H4 (cell line): ENCODE measurements around the gene KCNJ9. TPM values are rescaled to one million over a fixed set of nuclear protein-coding genes. Genes with fewer than 3 reads are reported as not detected.
"Not testable (repeated sequence)": the region's sequence is repeated elsewhere in the genome, so short reads cannot be mapped to it uniquely, and the experiment has no call there.

Source experiments
- DNase-seq: peaks from one replicate; pipeline ENCODE4 v3.0.0-alpha.2; 2015; ENCODE audit warnings: low spot score
- total RNA-seq: library from RNA; depleted of rRNA; stranded (reverse); fragments of >200 nt; shearing (Covaris generic); gene quantifications from 2 replicates; pipeline ENCODE4 v1.2.3, GENCODE V29; 2014; rRNA removed

Gene KCNJ9
- total RNA-seq: not detected in 2 replicates

DNA sequence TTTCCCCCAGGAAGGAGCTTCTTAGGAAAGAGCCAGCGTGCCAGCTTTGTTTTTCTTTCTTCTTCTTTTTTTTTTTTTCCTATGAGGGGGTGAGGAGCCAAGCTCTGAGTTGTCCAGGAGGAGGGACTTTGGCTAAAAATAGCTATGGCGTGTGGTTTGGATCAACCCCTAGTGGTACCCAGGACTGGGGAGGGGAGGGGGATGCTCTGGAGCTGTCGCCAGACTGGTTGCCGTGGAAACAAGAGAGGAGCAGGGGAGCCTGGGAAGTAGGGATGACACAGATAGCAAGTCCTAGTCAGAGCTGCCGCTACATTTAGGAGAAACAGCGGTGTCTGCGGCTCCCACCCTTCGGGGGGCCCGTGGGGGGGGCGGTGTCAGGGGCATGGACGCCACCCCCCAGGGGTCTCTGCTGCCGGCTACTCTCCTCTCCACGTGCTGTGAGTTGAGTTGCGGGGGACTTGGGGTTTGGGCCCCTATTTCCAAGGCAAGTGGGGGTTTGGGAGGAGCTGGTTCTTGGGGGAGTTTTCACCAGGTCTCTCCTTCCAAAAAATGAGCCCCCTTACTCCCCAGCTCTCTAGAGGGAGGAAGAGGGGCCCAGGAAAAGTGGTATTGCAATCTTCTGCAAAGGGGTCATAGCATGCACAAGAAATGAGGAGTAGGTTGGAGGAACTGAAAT lies at the start of gene KCNJ9:
KCNJ9 (plus strand) TSS at position 278 of the 676 bp plus-strand sequence. CDS start 2,493 bp downstream, outside the sequence.
- no peak for DNase-seq

DNA sequence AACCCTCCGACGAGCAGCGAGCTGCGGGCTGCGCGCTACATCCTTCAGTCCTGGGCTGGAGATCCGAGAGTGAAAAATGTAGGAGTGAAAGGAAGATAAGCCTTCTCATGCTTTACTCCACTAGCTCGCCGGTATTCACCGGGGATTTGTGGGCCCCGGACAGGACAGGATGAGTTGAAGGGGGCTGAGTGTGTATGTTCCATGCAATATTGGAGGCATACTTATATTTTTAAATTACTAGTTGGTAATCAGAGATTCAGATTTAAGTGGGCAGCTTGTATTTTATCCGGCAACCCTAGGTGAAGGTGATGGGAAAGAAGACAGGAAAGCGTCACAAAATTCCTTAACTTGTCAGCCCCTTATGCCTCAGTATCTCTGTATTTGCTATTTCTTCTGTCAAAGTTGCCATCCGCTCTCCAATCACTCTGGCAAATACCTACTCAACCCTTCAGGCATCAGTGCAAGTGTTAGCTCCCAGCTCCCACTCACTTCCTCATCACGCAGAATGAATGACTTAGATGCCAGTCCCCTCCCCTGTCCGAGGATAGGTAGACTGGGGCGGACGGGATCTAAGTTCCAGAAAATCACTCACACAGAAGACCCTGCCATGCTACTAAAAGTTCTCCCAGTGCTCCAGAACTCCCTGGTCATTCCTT lies 49.0 kb upstream of the KCNJ9 start:
- DNase-seq: no peak

DNA sequence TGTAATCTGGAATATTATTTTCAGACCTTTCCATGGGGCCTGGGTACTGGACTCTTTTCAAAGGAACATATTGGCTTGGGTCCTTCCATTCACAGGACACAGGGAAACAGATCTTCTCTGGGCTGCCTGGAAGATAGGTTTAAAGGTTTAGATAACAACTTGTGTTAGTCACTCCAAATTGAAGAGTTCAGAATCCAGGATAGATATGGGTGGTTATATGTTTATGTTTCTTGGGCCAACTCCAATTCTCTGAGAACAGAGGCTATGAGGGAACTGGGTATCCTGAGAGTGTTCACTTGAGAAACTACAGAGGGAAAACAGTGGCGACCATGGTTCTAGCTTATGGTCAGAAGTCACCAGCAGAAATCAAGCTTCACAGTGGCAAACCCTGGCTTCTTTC lies 40.9 kb upstream of the KCNJ9 start:
- no peak for DNase-seq

DNA sequence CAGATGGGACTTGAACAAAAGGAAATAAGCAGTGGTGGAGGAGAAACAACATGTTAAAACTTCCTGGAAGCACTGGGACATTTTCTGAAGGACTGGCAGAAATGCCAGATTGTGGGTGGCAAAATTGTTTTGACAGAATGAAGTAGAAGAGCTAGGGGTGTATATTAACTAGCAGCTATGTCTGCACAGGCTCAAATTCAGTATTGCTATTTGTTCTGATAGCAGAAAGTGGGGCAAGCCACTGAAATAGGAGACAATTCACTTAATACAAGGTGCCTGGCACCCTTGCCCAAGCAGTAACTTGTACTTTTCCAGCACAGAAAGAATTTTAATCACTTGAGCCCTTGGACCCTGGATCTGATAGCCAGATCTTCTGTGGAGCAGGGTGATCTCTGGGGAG lies 37.8 kb upstream of the KCNJ9 start:
- no peak for DNase-seq

DNA sequence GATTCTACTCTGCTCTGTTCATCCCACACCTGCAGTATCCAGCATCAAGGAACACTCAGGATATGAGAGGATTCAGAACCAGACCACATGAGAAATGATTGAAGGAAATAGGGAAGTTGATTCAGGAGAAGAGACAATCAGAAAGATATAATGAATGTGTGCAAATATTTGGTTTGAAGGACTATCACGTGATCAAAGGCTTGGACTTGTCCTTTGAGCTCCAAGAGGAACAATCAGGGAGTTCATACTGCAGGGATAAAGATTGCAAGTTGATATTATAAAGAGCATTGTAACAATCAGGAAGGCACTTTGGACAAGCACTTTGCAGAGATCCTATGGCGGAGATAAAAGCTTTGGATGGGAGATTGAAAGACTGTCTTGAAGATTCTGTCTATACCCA lies 35.7 kb upstream of the KCNJ9 start:
- no peak for DNase-seq

DNA sequence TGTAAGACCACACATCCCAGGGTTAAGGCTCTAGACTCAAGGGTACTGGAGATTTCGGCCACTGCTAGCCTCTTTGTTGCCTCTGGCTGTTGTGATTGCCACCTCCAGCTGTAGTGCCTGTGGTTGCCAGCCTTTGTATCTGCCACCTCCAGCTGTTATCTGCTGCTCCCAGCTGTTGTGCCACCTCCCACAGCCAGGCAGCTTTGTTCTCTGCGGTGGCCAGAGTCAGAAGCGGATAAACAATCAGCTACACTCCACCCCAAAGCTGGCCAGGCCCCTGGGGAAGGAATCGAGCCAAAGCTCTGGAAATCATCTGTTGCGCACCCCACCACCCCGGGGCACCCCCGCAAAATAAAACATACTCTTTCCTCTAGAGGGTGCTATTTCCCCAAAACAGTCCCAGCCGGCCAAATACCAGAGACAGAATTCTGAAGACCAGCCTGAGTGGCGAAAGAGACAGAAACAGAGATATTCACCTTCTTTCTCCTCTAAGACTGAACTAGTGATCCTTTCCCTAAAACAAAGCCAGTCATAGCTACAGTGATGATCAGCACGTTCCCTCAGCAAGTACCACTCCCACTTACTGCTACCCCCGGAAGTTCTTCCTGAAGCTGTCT lies 34.7 kb upstream of the KCNJ9 start:
- peak; percentile 74 for DNase-seq

DNA sequence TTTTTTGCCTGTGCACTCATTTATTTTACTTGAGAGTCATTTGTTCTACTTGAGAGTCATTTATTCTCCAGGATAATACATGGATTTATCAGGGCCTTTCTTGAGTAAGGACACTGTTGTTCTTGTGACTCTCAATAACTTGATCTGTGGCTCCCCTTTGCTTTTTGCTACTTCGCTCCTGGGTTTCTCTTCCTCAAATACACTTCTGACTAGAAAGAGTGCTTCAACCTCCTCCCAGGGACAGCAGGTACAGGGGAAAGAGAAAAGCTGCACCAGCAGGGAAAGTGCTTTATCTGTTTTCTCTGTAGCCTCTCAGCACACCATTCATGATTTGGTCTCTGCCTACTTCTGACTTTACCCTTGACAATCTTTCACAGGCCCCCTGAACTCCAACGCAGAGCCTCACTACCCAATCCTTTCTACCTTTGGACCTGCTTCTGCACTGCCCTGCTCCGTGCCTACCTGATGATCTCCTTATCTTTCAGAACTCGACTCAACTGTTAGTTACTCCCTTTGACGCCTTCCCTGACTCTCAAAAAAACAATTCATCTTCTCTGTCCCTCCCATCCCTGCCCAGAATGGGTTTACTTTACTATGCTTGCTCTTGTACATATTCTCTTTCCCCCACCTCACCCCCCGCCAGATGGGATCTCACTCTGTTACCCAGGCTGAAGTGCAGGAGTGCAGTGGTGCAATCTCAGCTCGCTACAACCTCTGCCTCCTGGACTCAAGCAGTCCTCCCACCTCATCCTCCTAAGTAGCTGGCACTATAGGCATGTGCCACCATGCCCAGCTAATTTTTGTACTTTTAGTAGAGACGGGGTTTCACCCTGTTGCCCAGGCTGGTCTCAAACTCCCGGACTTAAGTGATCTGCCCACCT lies 34.0 kb upstream of the KCNJ9 start:
- no peak for DNase-seq

DNA sequence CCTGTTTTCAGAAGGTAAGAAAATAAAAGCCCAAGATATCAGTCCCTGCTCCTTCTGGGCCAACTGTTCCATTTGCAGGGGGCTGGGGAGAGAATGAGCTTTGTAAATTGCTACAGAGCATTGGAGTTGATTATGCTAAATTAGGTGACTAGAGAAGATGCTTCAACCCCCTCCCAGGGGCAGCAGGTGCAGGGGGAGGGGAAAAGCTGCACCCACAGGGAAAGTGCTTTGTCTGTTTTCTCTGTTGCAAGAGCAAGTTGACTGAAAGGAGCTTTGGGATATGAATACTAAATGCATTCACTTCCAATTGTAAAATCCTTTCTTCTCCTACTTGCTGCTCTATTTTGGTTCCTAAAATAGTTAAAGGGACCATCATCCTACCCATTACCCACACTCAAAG lies 33.0 kb upstream of the KCNJ9 start:
- DNase-seq: no peak

DNA sequence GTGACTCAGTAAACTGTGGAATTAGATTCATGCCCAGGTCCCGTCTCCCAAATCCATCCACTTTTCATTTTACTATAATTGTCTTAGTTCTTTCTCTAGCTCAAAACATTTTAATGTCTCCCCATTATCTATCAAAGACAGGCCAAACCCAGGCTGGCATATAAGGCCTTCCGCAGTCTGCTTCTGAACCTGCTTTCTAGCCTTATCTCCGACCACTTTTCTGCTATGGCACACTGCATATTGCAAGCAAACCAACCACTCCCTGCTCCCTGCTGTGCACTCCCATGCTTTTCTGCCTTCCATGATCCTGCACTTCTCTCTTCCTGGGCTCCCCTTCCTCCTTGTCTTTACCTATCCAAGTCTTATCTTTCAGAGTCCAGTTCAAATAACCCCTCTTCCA lies 32.2 kb upstream of the KCNJ9 start:
- no peak for DNase-seq

DNA sequence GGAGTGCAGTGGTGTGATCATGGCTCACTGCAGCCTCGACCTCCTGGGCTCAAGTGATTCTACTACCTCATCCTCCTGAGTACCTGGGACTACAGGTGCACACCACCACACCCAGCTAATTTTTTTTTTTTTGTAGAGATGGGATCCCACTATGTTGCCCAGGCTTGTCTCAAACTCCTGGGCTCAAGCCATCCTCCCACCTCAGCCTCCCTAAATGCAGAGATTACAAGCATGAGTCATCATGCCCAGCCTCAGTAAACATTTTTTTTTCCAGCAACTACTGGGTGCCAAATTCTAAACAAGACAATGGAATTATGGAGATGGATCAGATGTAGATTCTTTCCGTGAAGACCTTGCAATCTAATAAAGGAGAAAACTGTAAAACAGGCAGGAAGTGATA lies 31.2 kb upstream of the KCNJ9 start:
- not testable (repeated sequence) for DNase-seq

DNA sequence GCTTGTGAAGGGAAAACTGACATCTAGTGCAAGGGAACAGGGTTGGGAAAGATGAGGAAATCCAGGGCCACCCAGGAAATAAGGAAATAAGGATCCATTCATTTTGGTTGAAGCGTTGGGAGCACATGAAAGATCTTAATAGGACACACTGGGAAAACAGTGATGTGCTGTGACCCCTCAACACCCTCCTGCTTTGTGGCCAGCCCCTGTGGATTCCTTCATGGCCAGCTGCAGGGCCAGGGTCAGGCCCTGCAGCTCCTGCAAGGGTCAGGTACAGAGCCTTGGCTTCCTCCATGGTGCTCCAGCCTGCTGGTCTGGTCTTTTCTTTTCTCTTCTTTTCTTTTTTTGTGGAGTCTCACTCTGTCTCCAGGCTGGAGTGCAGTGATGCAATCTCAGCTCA lies 30.7 kb upstream of the KCNJ9 start:
- DNase-seq: no peak

DNA sequence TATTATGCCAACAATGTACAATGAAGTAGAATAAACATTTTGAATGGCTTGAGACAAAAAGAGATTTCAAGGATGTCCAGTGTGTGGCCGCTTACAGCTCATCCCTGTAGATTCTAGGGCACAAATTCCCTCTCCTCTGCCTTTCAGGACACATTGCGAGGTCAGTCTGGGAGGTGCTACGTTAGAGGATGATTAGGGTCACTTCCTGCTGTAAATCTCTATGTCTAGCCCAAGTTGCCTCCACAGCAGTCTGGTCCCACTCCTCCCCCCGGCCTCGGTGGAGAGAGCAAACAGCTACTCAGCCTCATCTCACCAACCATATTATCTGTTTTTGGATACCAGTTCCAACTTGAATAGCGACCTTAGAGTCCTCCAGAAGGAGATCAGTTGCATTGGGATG lies 28.4 kb upstream of the KCNJ9 start:
- no peak for DNase-seq

DNA sequence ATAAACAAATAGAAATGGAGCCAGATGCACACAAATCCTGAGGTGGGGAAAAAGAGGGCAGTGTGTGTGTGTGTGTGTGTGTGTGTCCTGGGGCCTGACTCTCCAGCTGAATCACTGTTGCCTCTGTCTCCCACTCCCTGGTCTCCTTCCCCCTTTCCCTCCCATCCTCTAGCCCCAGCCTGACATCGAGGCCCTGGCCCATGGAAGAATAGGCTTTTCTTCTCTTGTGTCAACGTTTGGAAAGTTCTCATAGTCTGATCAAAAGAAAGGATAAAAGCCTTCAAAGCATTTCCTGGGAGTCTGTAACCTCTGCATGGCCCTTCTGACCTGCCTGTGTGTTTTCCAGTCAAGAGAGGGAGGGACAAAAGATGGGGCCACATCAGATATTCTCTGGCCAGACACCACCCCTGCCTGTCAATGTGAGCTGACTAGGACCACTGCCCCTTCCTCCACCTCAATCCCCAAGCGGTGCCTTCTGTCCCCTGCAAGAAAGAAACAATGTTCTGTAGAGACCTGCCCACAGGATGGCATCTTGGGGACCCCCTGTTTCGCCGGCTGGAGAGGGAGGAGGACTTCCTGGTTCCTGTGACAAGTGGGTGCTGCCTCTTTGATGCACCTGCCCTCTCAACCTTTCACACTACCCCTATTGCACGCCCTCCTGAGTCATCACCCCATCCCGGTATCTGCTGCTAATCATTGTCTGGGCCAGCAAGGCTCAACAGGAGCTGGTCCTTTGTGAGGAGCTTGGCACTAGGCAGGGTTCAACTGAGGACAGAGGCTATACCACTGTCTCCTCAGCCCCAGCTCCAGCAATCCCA lies 27.6 kb upstream of the KCNJ9 start:
- DNase-seq: no peak

DNA sequence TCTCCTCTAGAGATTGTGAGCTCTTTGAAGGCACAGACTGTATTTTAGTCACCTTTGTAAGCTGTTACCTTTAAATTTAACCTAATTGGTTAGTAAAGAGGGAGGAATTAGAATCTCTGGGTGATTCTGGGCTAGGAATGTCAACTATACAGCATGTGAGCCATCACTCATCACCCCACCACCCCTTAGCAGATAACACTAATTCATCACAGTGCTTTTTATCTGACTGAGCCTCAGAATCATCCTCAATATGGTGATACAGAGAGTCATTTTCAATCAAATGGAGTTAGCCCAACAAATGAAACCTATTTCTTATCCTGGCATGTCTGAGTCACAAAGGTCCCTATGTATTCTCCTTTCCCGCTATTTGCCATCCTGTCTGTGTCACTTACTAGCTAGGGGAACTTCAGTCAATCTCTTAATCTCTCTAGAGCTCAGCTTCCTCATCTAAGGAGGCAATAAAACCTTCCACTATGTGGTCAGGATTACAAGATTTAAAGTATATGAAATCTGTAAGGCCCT lies 24.6 kb upstream of the KCNJ9 start:
- no peak for DNase-seq

DNA sequence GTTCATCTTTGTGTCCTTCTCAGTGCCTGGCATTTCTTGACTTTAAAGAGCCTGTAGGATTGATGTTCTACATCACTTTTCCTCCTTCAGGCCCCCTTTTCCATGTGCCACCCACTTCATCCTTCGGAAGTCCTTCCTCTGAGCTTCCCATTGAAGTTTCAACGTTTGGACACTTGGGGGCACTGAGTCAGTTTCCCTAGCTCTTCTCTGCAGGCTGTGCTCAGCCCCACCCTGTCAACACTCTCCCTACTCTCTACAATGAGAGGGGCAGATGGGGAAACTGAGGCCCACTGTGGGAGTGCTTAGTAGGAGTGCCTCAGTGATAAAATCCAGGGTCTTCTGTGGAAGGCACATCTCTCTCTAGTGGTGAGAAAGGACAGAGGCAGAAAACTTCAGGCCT lies 23.3 kb upstream of the KCNJ9 start:
- DNase-seq: no peak

DNA sequence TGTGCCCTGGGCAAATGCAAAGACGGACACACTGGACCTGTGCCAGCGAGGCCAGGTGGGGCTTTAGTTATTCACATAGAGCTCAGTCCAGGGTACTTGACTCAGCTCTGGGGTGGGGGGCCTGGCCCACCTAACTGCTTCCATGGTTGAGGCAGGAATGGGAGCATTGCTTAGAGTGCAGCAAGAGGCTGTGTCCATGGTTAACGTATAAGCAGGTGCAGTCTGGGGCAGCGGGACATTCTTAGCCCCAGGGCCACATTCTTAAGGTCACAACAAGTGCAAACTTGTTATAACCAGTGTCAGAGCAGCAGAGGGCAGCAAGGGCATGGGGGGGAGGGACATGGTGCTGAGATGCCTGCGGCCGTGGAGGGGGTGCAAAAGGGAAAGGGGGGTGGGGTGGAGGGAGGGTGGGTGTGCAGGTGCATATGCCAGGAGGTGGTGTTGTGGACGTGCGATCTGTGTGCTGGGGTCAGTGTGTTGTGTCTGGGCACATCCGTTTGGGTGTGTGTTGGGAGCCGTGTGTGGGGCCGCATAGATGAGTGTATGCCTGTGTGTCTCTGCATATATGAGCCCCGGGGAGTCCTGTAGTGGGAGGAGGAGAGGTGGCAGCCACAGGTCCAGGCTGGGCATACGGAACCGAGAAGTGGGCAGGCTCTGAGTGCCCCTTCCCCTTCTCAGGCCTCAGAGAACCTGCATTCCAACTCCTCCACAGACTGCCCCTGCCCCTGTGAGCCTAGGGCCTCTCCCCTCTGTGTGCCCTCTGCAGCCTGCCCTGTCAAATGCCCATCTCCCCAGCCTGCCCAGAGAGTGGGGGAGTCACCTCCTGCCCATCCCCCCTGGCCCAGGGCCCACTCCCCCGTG lies 19.7 kb upstream of the KCNJ9 start:
- DNase-seq: no peak

DNA sequence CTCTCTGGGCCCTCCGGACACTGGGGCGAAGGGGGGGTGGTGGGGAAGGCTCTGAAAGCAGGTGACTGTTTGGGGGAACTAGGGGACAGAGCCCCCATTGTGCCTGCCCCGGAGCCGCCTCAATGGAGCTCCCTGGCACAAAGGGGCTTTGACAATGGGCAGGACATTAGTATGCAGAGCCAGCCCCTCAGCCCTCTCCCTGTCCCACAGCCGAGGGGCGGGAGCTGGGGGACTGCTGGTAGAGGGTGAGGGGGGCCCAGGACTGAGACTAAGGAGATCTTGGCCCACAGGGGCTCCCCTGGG lies 19.2 kb upstream of the KCNJ9 start:
- no peak for DNase-seq

DNA sequence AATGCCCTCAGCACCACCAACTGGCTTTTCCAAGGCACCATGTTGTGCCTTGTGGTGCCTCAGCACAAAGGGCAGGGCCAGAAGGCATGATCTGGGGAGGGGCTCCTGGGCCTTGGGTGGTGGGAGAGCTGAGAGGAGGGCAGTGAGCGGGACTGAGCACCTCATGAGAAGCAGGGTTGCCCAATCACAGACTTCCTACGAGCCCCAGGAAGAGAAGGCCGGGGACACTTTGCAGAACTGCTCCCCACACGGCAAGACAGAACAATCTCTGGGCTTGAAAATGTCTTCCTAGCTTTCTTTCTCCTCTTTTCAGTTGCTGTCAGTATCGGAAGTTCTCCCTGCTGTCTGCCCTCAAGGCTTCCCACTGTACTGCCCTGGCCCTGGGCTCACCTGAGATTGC lies 18.2 kb upstream of the KCNJ9 start:
- no peak for DNase-seq

DNA sequence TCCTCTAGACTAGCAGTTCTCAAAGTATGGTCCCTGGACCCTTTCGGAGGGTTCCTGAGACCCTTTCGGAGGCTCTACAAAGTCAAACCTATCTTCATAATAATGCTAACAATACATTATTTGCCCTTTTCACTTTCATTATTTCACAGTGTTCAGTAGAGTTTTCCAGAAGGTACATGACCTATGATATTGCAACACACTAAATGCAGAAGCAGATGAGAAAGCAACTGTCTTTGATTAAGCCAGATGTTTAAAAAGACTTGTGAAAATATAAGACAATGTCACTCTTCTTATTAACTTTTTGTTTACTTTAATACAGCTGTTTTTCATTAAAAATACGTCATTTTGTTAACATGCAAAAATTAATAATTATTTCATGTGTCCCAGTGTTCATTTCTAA lies 17.2 kb upstream of the KCNJ9 start:
- no peak for DNase-seq

DNA sequence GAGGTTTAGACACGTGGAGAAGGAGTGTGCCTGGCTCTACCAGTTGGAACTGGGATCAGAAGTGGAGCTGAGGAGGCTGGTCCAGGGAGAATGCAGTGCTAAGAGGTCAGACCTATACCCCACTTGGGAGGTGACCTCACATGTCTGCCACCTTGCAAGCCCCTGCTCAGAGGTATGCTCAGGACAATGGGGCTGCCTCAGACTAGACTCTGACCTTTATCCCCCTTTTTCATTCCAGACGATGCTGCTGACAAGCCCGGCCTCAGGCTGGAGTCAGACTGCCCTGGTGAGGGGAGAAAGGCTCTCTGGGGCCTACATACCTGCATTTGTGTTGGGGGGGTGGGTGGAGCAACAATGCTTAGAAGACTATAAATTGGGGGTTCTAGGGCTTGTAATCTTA lies 16.6 kb upstream of the KCNJ9 start:
- DNase-seq: no peak
